Activated T-cell treated with anti-CD3 and anti-CD28 coated beads for 4 hours (primary cell): ENCODE measurements around the gene PIK3R5.

Experiments used
- DNase-seq: peaks from one replicate; pipeline ENCODE4 v3.0.0-alpha.2; 2020

PIK3R5 gene

GRCh38 chr17:8851600-8851999 is 113.9 kb downstream of the PIK3R5 start:
- DNase-seq = no peak

- no peak for DNase-seq
Measured at GRCh38 chr17:8849311-8850041, 116.0 kb downstream of the PIK3R5 start.

GRCh38 chr17:8847891-8848290 is 117.6 kb downstream of the PIK3R5 start:
- DNase-seq = no peak

GRCh38 chr17:8846768-8847211 is 118.7 kb downstream of the PIK3R5 start:
- no peak for DNase-seq

GRCh38 chr17:8844229-8845218 is 121.0 kb downstream of the PIK3R5 start:
- DNase-seq = no peak

GRCh38 chr17:8843344-8843743 is 122.2 kb downstream of the PIK3R5 start:
- DNase-seq = no peak

- DNase-seq = no peak
Measured at GRCh38 chr17:8841844-8842243, 123.7 kb downstream of the PIK3R5 start.

GRCh38 chr17:8839410-8839935 is 126.0 kb downstream of the PIK3R5 start:
- DNase-seq = no peak

- no peak for DNase-seq
Measured at GRCh38 chr17:8838551-8839095, 126.9 kb downstream of the PIK3R5 start.

- DNase-seq = no peak
Measured at GRCh38 chr17:8837563-8838075, 127.9 kb downstream of the PIK3R5 start.

- DNase-seq = no peak
Measured at GRCh38 chr17:8836821-8837562, 128.5 kb downstream of the PIK3R5 start.

GRCh38 chr17:8835631-8836364 is 129.7 kb downstream of the PIK3R5 start:
- no peak for DNase-seq

GRCh38 chr17:8835106-8835505 is 130.4 kb downstream of the PIK3R5 start:
- DNase-seq = no peak

GRCh38 chr17:8832711-8833352 is 132.7 kb downstream of the PIK3R5 start:
- DNase-seq = no peak

- DNase-seq = no peak
Measured at GRCh38 chr17:8831234-8831849, 134.2 kb downstream of the PIK3R5 start.

GRCh38 chr17:8830141-8830540 is 135.4 kb downstream of the PIK3R5 start:
- DNase-seq = no peak

GRCh38 chr17:8829036-8829941 is 136.2 kb downstream of the PIK3R5 start:
- DNase-seq = no peak
